Panc1 (cell line): Measurements from ENCODE around the gene EARS2. TPM values are rescaled to one million over a fixed set of nuclear protein-coding genes. Genes with fewer than 3 reads are reported as not detected.

Experiments used
- ATAC-seq: fragments of 200-7000 bp; cut with Tn5 transposase; 2 replicates; pipeline ENCODE4 v1.9.1; 2020; ENCODE audit warnings: mild to moderate bottlenecking, moderate library complexity
- BruUV-seq: library from RNA; stranded (reverse); fragments of 400-500 nt; replicated peaks from 2 replicates; lab custom pipeline; 2021; lab: Mats Ljungman, UMichigan
- CTCF ChIA-PET: fragments of 300-600 bp; sonication (Branson Sonifier 250); formaldehyde crosslinking; loops from one replicate; lab custom pipeline; 2022; ENCODE audit warnings: antibody characterized with exemption; lab: Charles Lee
- POLR2A ChIA-PET: fragments of 300-600 bp; sonication (Branson Sonifier 250); formaldehyde crosslinking; loops from one replicate; lab custom pipeline; 2022; ENCODE audit warnings: antibody characterized with exemption; lab: Charles Lee
- DNase-seq: peaks from one replicate; pipeline ENCODE4 v3.0.0-alpha.2; 2010; ENCODE audit warnings: low read depth, low spot score
- H3K27ac ChIP-seq: 2 replicates; pipeline ENCODE4 v1.5.1; 2011; ENCODE audit warnings: mild to moderate bottlenecking, low read length, inconsistent platforms
- H3K27me3 ChIP-seq: fragments of 200-500 bp; sonication (Bioruptor generic); 2 replicates; pipeline ENCODE4 v1.6.0; 2014; ENCODE audit warnings: low read length, inconsistent platforms; ENCODE audit not compliant: control insufficient read depth, insufficient read depth
- H3K36me3 ChIP-seq: fragments of 200-500 bp; sonication (Bioruptor generic); 2 replicates; pipeline ENCODE4 v1.5.1; 2014; ENCODE audit warnings: inconsistent platforms, mild to moderate bottlenecking, low read length, moderate library complexity; ENCODE audit not compliant: control insufficient read depth, insufficient read depth
- H3K4me1 ChIP-seq: 2 replicates; pipeline ENCODE4 v1.5.1; 2011; ENCODE audit warnings: inconsistent platforms, mild to moderate bottlenecking, low read length, moderate library complexity; ENCODE audit not compliant: control insufficient read depth, insufficient read depth
- H3K4me3 ChIP-seq, 2 experiments: 2 replicates each; pipeline ENCODE4 v1.5.1; 2011 to 2012; ENCODE audit warnings: low read depth in 2 of 2, low read length in 2 of 2, mild to moderate bottlenecking in 2 of 2, inconsistent platforms in 1 of 2, moderate library complexity in 1 of 2
- H3K9me3 ChIP-seq: fragments of 200-500 bp; sonication (Bioruptor generic); 2 replicates; pipeline ENCODE4 v1.5.1; 2014; ENCODE audit warnings: low read depth, mild to moderate bottlenecking, inconsistent platforms, low read length, moderate library complexity; ENCODE audit not compliant: control insufficient read depth, insufficient read depth
- POLR2AphosphoS5 ChIP-seq: IDR thresholded peaks from 2 replicates; pipeline ENCODE4 v1.6.1; 2012; ENCODE audit warnings: mild to moderate bottlenecking, low read depth, low read length, moderate library complexity
- REST ChIP-seq, 2 experiments: IDR thresholded peaks; 2 replicates each; pipeline ENCODE4 v1.6.1; 2011 to 2012; ENCODE audit warnings: low read depth in 2 of 2, control low read depth in 1 of 2, low read length in 1 of 2, mild to moderate bottlenecking in 1 of 2, moderate library complexity in 1 of 2; ENCODE audit not compliant: insufficient read depth in 1 of 2
- SIN3A ChIP-seq: IDR thresholded peaks from 2 replicates; pipeline ENCODE4 v1.6.1; 2012; ENCODE audit warnings: low read depth, mild to moderate bottlenecking, low read length, moderate library complexity, borderline replicate concordance; ENCODE audit not compliant: insufficient read depth
- TCF7L2 ChIP-seq: IDR thresholded peaks from 2 replicates; pipeline ENCODE4 v1.6.1; 2011; ENCODE audit warnings: mild to moderate bottlenecking, low read depth, low read length, inconsistent platforms
- in situ Hi-C: cut with HindIII; loops from 2 replicates; pipeline ENCODE4 v1.10.0; 2016; ENCODE audit warnings: low sequenced_read_pairs, low pct_unique_long_range_greater_than_20kb
- intact Hi-C: fragments of 100-400 bp; cut with micrococcal nuclease; formaldehyde crosslinking; loops from one replicate; pipeline ENCODE4 v1.10.0; 2022; ENCODE audit not compliant: unreplicated experiment
- total RNA-seq: library from RNA; stranded (reverse); gene quantifications from one replicate; pipeline ENCODE4 v1.2.1, GENCODE V29; 2021; ENCODE audit not compliant: unreplicated experiment
- TF ChIP-seq, protein P1 (sequence below): fragments of 450-650 bp; IDR thresholded peaks from 2 replicates; pipeline ENCODE4 v1.5.1; 2017; ENCODE audit warnings: mild to moderate bottlenecking

Gene EARS2
- total RNA-seq, 1 experiment from 2014 or later: 31.3 TPM

DNA sequence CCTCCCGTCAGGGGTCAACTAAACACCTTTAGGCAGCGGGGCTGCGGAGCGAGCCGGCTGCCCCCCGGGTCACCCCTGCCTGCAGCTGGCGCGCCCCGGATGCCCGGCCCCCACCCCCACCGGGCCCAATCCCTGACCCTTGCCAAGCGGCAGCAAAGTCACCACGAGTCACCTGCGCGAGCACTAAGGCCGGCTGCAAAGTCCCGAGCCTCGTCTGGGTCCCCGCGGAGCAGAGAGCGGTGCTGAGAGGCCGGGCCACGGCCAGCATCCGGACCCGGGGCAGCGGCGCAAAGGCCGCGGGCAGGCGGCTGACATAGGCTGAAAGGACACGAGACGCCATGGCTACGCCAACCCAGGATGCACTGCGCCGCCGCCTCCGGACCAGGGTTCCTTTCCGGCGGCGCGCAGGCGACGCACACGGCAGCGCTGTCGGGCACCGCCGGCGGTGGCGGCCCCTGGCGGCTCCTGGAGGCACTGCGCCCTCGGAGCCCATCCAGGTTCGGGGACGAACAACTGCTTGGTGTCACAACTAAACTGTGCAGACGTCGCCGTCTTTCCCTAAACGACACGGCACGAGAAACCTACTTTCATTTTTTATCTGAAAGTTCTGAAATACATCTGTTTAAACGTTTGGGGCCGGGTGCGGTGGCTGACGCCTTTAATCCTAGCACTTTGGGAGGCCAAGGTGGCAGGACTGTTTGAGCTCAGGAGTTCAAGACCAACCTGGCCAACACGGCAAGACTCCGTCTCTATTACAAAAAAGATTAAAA lies 39.0 kb upstream of the EARS2 start, which contains the start of gene NDUFAB1:
TSS of gene NDUFAB1 (minus strand) at position 366 of the 770 bp plus-strand sequence. CDS start at position 340, 26 bp downstream.
- peak within 1 kb of the TSS; percentile 87 for H3K27ac ChIP-seq
- no peaks in the 10 kb centered on the region for H3K27me3 ChIP-seq
- BruUV-seq: no TSS peak
- H3K9me3 ChIP-seq: no peaks in the 10 kb centered on the region
- H3K36me3 ChIP-seq: peaks cover 7% of the 10 kb centered on the region
- intact Hi-C loops: no loop called here
- H3K4me3 ChIP-seq: peak within 1 kb of the TSS; percentile 92 to 94
- peak; percentile 58; the same call in 1 of the 2 replicates for TF ChIP-seq SIN3A
- TF ChIP-seq POLR2AphosphoS5: peak; percentile 83
- TF ChIP-seq TCF7L2: peak; percentile 36; the same call in 1 of the 2 replicates
- TF ChIP-seq, protein P1, sequence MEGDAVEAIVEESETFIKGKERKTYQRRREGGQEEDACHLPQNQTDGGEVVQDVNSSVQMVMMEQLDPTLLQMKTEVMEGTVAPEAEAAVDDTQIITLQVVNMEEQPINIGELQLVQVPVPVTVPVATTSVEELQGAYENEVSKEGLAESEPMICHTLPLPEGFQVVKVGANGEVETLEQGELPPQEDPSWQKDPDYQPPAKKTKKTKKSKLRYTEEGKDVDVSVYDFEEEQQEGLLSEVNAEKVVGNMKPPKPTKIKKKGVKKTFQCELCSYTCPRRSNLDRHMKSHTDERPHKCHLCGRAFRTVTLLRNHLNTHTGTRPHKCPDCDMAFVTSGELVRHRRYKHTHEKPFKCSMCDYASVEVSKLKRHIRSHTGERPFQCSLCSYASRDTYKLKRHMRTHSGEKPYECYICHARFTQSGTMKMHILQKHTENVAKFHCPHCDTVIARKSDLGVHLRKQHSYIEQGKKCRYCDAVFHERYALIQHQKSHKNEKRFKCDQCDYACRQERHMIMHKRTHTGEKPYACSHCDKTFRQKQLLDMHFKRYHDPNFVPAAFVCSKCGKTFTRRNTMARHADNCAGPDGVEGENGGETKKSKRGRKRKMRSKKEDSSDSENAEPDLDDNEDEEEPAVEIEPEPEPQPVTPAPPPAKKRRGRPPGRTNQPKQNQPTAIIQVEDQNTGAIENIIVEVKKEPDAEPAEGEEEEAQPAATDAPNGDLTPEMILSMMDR: peak; percentile 100
- TF ChIP-seq REST (IDR thresholded peaks at IDR 0.05; ENCODE audit: insufficient read depth in 1 of 2, low read depth in 2 of 2, low read length in 1 of 2): no peak
- ATAC-seq (peak; percentile 99), DNase-seq (peak; percentile 63)
- in situ Hi-C loops: no loop called here
- CTCF ChIA-PET: interaction anchor here (0.7 to 1.1 kb wide), 4 partner anchors 17 to 39 kb away, joined by 3 to 7 read pairs (median 3); partner anchors contain the start of gene UBFD1
- POLR2A ChIA-PET: interaction anchor here (0.6 kb wide), 1 partner anchor 59 kb away, joined by 4 read pairs; no protein-coding TSS in a partner anchor
- 0 out of 2 replicates have a peak, but pooled peaks cover 3% of the 10 kb centered on the region for H3K4me1 ChIP-seq

DNA sequence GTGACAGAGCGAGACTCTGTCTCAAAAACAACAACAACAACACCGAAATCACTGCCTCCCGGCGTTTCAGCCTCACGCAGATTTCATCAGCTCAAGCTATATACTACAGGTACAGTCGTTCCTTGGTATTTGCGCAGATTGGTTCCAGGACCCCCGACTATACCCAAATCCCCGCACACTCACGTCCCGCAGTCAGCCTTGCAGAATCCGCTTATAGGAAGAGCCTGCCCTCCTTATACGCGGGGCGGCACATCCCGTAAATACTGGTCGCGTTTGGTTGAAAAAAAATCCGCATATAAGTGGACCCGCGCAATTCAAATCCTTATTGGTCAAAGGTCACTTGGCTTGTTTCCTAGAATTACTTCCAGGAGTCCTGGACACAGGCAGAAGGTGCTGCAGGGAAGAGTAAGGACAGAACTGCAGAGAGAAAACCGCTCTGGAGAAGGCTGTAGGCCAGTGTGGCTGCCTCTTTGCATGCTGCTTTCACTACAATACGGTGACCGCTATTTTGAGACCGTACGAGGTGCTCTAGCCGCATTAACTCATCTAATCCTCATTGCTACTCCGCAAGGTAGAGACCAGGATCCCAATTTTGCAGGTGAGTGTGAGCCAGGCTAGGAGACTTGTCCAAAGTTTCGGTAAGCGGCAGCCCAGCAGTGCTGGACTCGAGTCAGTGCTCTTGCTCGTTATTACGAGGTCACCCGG lies 38.2 kb upstream of the EARS2 start:
- TF ChIP-seq REST (IDR thresholded peaks at IDR 0.05; ENCODE audit: insufficient read depth in 1 of 2, low read depth in 2 of 2, low read length in 1 of 2): no peak
- TF ChIP-seq SIN3A: no peak
- TF ChIP-seq POLR2AphosphoS5: no peak
- no peak for TF ChIP-seq TCF7L2
- TF ChIP-seq, protein P1: no peak
- peak overlapping the region; percentile 92 to 94 for H3K4me3 ChIP-seq
- H3K4me1 ChIP-seq: 0 out of 2 replicates have a peak, but pooled peaks cover 3% of the 10 kb centered on the region
- H3K9me3 ChIP-seq: no peaks in the 10 kb centered on the region
- H3K36me3 ChIP-seq: peaks cover 7% of the 10 kb centered on the region
- no peak for DNase-seq
- in situ Hi-C loops (no loop called here), intact Hi-C loops (no loop called here)
- no peaks in the 10 kb centered on the region for H3K27me3 ChIP-seq
- ChIA-PET POLR2A (no interaction called here), CTCF (no interaction called here)
- TSS peak; percentile 75 for BruUV-seq
- peak; percentile 34 for ATAC-seq
- peak overlapping the region; percentile 87 for H3K27ac ChIP-seq
